HEK293 (cell line): ENCODE results near the gene BRAT1.

ENCODE experiments used
- CTCF ChIA-PET: fragments of 350-600 bp; formaldehyde crosslinking; extraction: SDS; loops from one replicate; lab custom pipeline; 2021; ENCODE audit warnings: antibody characterized with exemption; lab: Yijun Ruan, JAX
- POLR2A ChIA-PET: fragments of 300-600 bp; formaldehyde crosslinking; extraction: SDS; loops from one replicate; lab custom pipeline; 2020; ENCODE audit warnings: antibody characterized with exemption, inconsistent platforms; lab: Yijun Ruan, JAX
- H3K27ac ChIP-seq: fragments of 200-500 bp; sonication (Bioruptor generic); 2 replicates; pipeline ENCODE4 v1.5.1; 2014; ENCODE audit warnings: low read depth, low read length, control low read depth, inconsistent platforms; ENCODE audit errors: extremely low read depth
- H3K36me3 ChIP-seq, 2 experiments: fragments of 200-500 bp in 1 of 2; sonication (Bioruptor generic) in 1 of 2; 1 replicate in 1 of 2; 2 replicates in 1 of 2; pipeline ENCODE4 v1.5.1; 2014 to 2017; ENCODE audit warnings: inconsistent platforms in 2 of 2, low read length in 2 of 2; ENCODE audit not compliant: control insufficient read depth in 2 of 2, insufficient read depth in 1 of 2
- H3K4me1 ChIP-seq: fragments of 200-500 bp; sonication (Bioruptor generic); 2 replicates; pipeline ENCODE4 v1.5.1; 2014; ENCODE audit warnings: mild to moderate bottlenecking, low read length, inconsistent platforms; ENCODE audit not compliant: control insufficient read depth, insufficient read depth
- H3K4me3 ChIP-seq: 2 replicates; pipeline ENCODE4 v1.5.1; 2011; ENCODE audit warnings: low read depth, mild to moderate bottlenecking, control low read depth, low read length, moderate library complexity
- H3K9me3 ChIP-seq: fragments of 200-500 bp; sonication (Bioruptor generic); 2 replicates; pipeline ENCODE4 v1.5.1; 2014; ENCODE audit warnings: low read depth, low read length, inconsistent platforms; ENCODE audit not compliant: control insufficient read depth, insufficient read depth
- BCL11A ChIP-seq: fragments of 450-650 bp; formaldehyde crosslinking; IDR thresholded peaks from 2 replicates; pipeline ENCODE4 v1.5.1; 2016; ENCODE audit warnings: low read depth, missing biosample characterization, missing genetic modification characterization
- EGR2 ChIP-seq: fragments of 450-650 bp; formaldehyde crosslinking; IDR thresholded peaks from 2 replicates; pipeline ENCODE4 v1.5.1; 2016; ENCODE audit warnings: low read depth, missing biosample characterization, missing genetic modification characterization
- ELK4 ChIP-seq: IDR thresholded peaks from 2 replicates; pipeline ENCODE4 v1.6.1; 2011; ENCODE audit warnings: mild to moderate bottlenecking, low read depth, low read length, borderline replicate concordance
- KLF1 ChIP-seq: fragments of 450-650 bp; formaldehyde crosslinking; IDR thresholded peaks from 2 replicates; pipeline ENCODE4 v1.5.1; 2016; ENCODE audit warnings: missing biosample characterization, missing genetic modification characterization
- KLF7 ChIP-seq: fragments of 450-650 bp; formaldehyde crosslinking; IDR thresholded peaks from 2 replicates; pipeline ENCODE4 v1.5.1; 2016; ENCODE audit warnings: missing biosample characterization, missing genetic modification characterization, borderline replicate concordance
- KLF8 ChIP-seq: fragments of 450-650 bp; formaldehyde crosslinking; IDR thresholded peaks from 2 replicates; pipeline ENCODE4 v1.5.1; 2016; ENCODE audit warnings: missing biosample characterization, missing genetic modification characterization
- KLF9 ChIP-seq: fragments of 450-650 bp; formaldehyde crosslinking; IDR thresholded peaks from 2 replicates; pipeline ENCODE4 v1.5.1; 2016; ENCODE audit warnings: missing biosample characterization, missing genetic modification characterization, low read depth
- MZF1 ChIP-seq: fragments of 450-650 bp; formaldehyde crosslinking; IDR thresholded peaks from 2 replicates; pipeline ENCODE4 v1.5.1; 2017; ENCODE audit warnings: missing biosample characterization, missing genetic modification characterization, borderline replicate concordance
- SP2 ChIP-seq: fragments of 450-650 bp; formaldehyde crosslinking; IDR thresholded peaks from 2 replicates; pipeline ENCODE4 v1.5.1; 2016; ENCODE audit warnings: missing biosample characterization, missing genetic modification characterization
- SP7 ChIP-seq: fragments of 450-650 bp; formaldehyde crosslinking; IDR thresholded peaks from 2 replicates; pipeline ENCODE4 v1.5.1; 2016; ENCODE audit warnings: missing biosample characterization, missing genetic modification characterization
- ZFHX2 ChIP-seq: fragments of 450-650 bp; formaldehyde crosslinking; conservative IDR thresholded peaks from 2 replicates; pipeline ENCODE4 v1.5.1; 2016; ENCODE audit warnings: missing biosample characterization, missing genetic modification characterization
- ZNF155 ChIP-seq: fragments of 450-650 bp; formaldehyde crosslinking; IDR thresholded peaks from 2 replicates; pipeline ENCODE4 v1.5.1; 2016; ENCODE audit warnings: missing biosample characterization, missing genetic modification characterization
- ZNF324 ChIP-seq: fragments of 450-650 bp; formaldehyde crosslinking; IDR thresholded peaks from 2 replicates; pipeline ENCODE4 v1.5.1; 2016; ENCODE audit warnings: missing biosample characterization, missing genetic modification characterization
- ZNF404 ChIP-seq: fragments of 450-650 bp; formaldehyde crosslinking; IDR thresholded peaks from 2 replicates; pipeline ENCODE4 v1.5.1; 2017; ENCODE audit warnings: missing biosample characterization, missing genetic modification characterization
- ZNF473 ChIP-seq: fragments of 450-650 bp; formaldehyde crosslinking; IDR thresholded peaks from 2 replicates; pipeline ENCODE4 v1.5.1; 2017; ENCODE audit warnings: missing biosample characterization, missing genetic modification characterization
- ZNF561 ChIP-seq: fragments of 450-650 bp; IDR thresholded peaks from 2 replicates; pipeline ENCODE4 v1.5.1; 2018; ENCODE audit warnings: missing biosample characterization, missing genetic modification characterization, borderline replicate concordance
- ZNF629 ChIP-seq: fragments of 450-650 bp; formaldehyde crosslinking; IDR thresholded peaks from 2 replicates; pipeline ENCODE4 v1.5.1; 2017; ENCODE audit warnings: missing biosample characterization, missing genetic modification characterization
- ZNF645 ChIP-seq: fragments of 450-650 bp; formaldehyde crosslinking; IDR thresholded peaks from 2 replicates; pipeline ENCODE4; 2016; ENCODE audit warnings: missing biosample characterization, missing genetic modification characterization
- ZNF670 ChIP-seq: fragments of 450-650 bp; formaldehyde crosslinking; IDR thresholded peaks from 2 replicates; pipeline ENCODE4 v1.5.1; 2016; ENCODE audit warnings: missing biosample characterization, missing genetic modification characterization, low read depth
- ZNF704 ChIP-seq: fragments of 450-650 bp; formaldehyde crosslinking; IDR thresholded peaks from 2 replicates; pipeline ENCODE4 v1.5.1; 2016; ENCODE audit warnings: missing biosample characterization, missing genetic modification characterization
- ZNF707 ChIP-seq: fragments of 450-650 bp; formaldehyde crosslinking; IDR thresholded peaks from 2 replicates; pipeline ENCODE4 v1.5.1; 2016; ENCODE audit warnings: missing biosample characterization, missing genetic modification characterization
- ZNF837 ChIP-seq: fragments of 450-650 bp; formaldehyde crosslinking; IDR thresholded peaks from 2 replicates; pipeline ENCODE4 v1.5.1; 2016; ENCODE audit warnings: missing biosample characterization, missing genetic modification characterization
- ZNF843 ChIP-seq: fragments of 450-650 bp; formaldehyde crosslinking; IDR thresholded peaks from 2 replicates; pipeline ENCODE4 v1.5.1; 2016; ENCODE audit warnings: missing biosample characterization, missing genetic modification characterization
- TF ChIP-seq, protein P1 (sequence below): fragments of 450-650 bp; formaldehyde crosslinking; IDR thresholded peaks from 2 replicates; pipeline ENCODE4 v1.5.1; 2016; ENCODE audit warnings: missing biosample characterization, missing genetic modification characterization
- TF ChIP-seq, protein P2 (sequence below): fragments of 450-650 bp; formaldehyde crosslinking; IDR thresholded peaks from 2 replicates; pipeline ENCODE4 v1.5.1; 2016; ENCODE audit warnings: missing biosample characterization, missing genetic modification characterization
- TF ChIP-seq, protein P3 (sequence below): fragments of 450-650 bp; IDR thresholded peaks from 2 replicates; pipeline ENCODE4 v1.5.1; 2018; ENCODE audit warnings: missing biosample characterization, missing genetic modification characterization

BRAT1 gene

GRCh38 chr7:2523941-2524807, 31.1 kb downstream of the BRAT1 start:
- Histone ChIP-seq H3K4me1 (peaks cover 12% of the 10 kb centered on the region), H3K4me3 (no peak overlapping the region), H3K36me3 (no peaks in the 10 kb centered on the region), H3K27ac (no peak overlapping the region), H3K9me3 (no peaks in the 10 kb centered on the region)
- CTCF ChIA-PET, result no interaction called here
- POLR2A ChIA-PET, result no interaction called here
- TF ChIP-seq ZNF473 (tag by site-specific recombination), result no peak
- TF ChIP-seq EGR2 (tag by site-specific recombination), result peak; percentile 71
- TF ChIP-seq SP2, result 0 out of 2 replicates have a peak, but pooled peaks have one; percentile 10
- TF ChIP-seq ZFHX2 (tag by site-specific recombination), result peak; percentile 53
- TF ChIP-seq ZNF704 (tag by site-specific recombination), result no peak
- TF ChIP-seq ZNF707 (tag by site-specific recombination), result no peak
- peak; percentile 55; the same call in 1 of the 2 replicates for TF ChIP-seq KLF8
- peak; percentile 54 for TF ChIP-seq SP7 (tag by site-specific recombination)
- no peak for TF ChIP-seq ZNF629 (tag by site-specific recombination)
- TF ChIP-seq KLF9 (tag by site-specific recombination), result no peak
- TF ChIP-seq, protein P1, sequence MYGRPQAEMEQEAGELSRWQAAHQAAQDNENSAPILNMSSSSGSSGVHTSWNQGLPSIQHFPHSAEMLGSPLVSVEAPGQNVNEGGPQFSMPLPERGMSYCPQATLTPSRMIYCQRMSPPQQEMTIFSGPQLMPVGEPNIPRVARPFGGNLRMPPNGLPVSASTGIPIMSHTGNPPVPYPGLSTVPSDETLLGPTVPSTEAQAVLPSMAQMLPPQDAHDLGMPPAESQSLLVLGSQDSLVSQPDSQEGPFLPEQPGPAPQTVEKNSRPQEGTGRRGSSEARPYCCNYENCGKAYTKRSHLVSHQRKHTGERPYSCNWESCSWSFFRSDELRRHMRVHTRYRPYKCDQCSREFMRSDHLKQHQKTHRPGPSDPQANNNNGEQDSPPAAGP (tag by site-specific recombination), result peak; percentile 78; the same call in 1 of the 2 replicates
- TF ChIP-seq KLF7 (tag by site-specific recombination), result no peak
- TF ChIP-seq KLF1, result peak; percentile 99
- TF ChIP-seq ZNF404 (tag by site-specific recombination), result no peak

- peaks cover 14% of the 10 kb centered on the region for H3K4me1 ChIP-seq
- ChIA-PET CTCF (no interaction called here), POLR2A (no interaction called here)
- no peak overlapping the region for H3K27ac ChIP-seq
- no peak overlapping the region; the same call in 1 of the 2 replicates for H3K4me3 ChIP-seq
- no peaks in the 10 kb centered on the region for H3K9me3 ChIP-seq
- H3K36me3 ChIP-seq, result no peaks in the 10 kb centered on the region
- TF ChIP-seq ZNF843 (no peak), KLF1 (no peak), BCL11A (tag by site-specific recombination) (no peak), ZNF670 (tag by site-specific recombination) (no peak), ZNF645 (no peak), ZNF561 (tag by site-specific recombination) (no peak), ZFHX2 (tag by site-specific recombination) (no peak), ZNF837 (tag by site-specific recombination) (no peak), ELK4 (no peak), MZF1 (tag by site-specific recombination) (no peak), ZNF324 (tag by site-specific recombination) (no peak), ZNF155 (tag by site-specific recombination) (no peak)
- TF ChIP-seq, protein P2, sequence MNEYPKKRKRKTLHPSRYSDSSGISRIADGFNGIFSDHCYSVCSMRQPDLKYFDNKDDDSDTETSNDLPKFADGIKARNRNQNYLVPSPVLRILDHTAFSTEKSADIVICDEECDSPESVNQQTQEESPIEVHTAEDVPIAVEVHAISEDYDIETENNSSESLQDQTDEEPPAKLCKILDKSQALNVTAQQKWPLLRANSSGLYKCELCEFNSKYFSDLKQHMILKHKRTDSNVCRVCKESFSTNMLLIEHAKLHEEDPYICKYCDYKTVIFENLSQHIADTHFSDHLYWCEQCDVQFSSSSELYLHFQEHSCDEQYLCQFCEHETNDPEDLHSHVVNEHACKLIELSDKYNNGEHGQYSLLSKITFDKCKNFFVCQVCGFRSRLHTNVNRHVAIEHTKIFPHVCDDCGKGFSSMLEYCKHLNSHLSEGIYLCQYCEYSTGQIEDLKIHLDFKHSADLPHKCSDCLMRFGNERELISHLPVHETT, result no peak
- TF ChIP-seq, protein P3, sequence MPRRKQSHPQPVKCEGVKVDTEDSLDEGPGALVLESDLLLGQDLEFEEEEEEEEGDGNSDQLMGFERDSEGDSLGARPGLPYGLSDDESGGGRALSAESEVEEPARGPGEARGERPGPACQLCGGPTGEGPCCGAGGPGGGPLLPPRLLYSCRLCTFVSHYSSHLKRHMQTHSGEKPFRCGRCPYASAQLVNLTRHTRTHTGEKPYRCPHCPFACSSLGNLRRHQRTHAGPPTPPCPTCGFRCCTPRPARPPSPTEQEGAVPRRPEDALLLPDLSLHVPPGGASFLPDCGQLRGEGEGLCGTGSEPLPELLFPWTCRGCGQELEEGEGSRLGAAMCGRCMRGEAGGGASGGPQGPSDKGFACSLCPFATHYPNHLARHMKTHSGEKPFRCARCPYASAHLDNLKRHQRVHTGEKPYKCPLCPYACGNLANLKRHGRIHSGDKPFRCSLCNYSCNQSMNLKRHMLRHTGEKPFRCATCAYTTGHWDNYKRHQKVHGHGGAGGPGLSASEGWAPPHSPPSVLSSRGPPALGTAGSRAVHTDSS (tag by site-specific recombination), result no peak
These were observed 31.8 kb downstream of the BRAT1 start for GRCh38 chr7:2523461-2523936.
